Measurements from ENCODE around the gene TRAPPC10. TPM values are rescaled to one million over a fixed set of nuclear protein-coding genes. Genes with fewer than 3 reads are reported as not detected.

Gene TRAPPC10
- total and polyA plus RNA-seq, 10 of the 15 experiments (the other 5 are each of a cell fraction or from before 2014, with no cell fraction given) = 1.1 to 39.6 (median 28.2) TPM

DNA sequence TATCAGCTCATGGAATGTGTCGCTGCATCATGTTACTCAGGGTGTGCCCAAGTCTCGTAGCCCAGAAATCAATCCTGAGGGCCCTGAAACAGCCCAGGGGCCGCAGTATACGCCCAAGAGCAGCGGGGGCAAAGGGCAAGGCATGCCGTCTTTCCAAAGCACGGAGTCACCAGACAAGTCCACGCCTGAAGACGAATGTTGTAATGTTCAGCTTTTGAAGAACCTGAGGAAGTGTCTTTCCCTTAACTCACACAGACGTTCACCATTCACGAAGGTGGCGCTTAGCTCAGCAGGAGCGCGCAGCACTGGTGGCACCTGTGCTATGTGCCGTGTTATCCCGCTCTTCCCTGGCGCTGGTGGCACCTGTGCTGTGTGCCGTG lies 76.3 kb downstream of the TRAPPC10 start:
- H3K36me3 ChIP-seq (ENCODE audit: control insufficient read depth in 2 of 2, insufficient read depth in 2 of 2, low read length in 1 of 2) = peaks cover 22 to 42% of the 10 kb centered on the region in 2 experiments; a peak in 3 of 4 replicates
- TF ChIP-seq, protein P1, sequence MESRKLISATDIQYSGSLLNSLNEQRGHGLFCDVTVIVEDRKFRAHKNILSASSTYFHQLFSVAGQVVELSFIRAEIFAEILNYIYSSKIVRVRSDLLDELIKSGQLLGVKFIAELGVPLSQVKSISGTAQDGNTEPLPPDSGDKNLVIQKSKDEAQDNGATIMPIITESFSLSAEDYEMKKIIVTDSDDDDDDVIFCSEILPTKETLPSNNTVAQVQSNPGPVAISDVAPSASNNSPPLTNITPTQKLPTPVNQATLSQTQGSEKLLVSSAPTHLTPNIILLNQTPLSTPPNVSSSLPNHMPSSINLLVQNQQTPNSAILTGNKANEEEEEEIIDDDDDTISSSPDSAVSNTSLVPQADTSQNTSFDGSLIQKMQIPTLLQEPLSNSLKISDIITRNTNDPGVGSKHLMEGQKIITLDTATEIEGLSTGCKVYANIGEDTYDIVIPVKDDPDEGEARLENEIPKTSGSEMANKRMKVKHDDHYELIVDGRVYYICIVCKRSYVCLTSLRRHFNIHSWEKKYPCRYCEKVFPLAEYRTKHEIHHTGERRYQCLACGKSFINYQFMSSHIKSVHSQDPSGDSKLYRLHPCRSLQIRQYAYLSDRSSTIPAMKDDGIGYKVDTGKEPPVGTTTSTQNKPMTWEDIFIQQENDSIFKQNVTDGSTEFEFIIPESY (IDR thresholded peaks at IDR 0.05) = no peak
- no peak for TF ChIP-seq ASH2L (IDR thresholded peaks at IDR 0.05; ENCODE audit: borderline replicate concordance, low read depth)
- no peak for TF ChIP-seq STAT1 (conservative IDR thresholded peaks at IDR 0.05)
- TF ChIP-seq SIN3A (IDR thresholded peaks at IDR 0.05; ENCODE audit: low read depth, low read length) = no peak
- no peak for TF ChIP-seq RELA (IDR thresholded peaks at IDR 0.05; ENCODE audit: borderline replicate concordance, partially characterized antibody)
- TF ChIP-seq RUNX3 (IDR thresholded peaks at IDR 0.05; ENCODE audit: low read length) = no peak
- no peak for TF ChIP-seq ZBTB11 (CRISPR knock-in tag; IDR thresholded peaks at IDR 0.05)
- no peak for TF ChIP-seq YBX1 (IDR thresholded peaks at IDR 0.05)
- no peak for TF ChIP-seq SIX5 (IDR thresholded peaks at IDR 0.05; ENCODE audit: low read depth, low read length, severe bottlenecking)
- TF ChIP-seq RFX5 (IDR thresholded peaks at IDR 0.05; ENCODE audit: low read depth, low read length) = no peak
- no peak for TF ChIP-seq PML (IDR thresholded peaks at IDR 0.05; ENCODE audit: low read length)
- WGBS (ENCODE audit: insufficient coverage, insufficient replicate concordance, low lambda C conversion rate, missing lambda C conversion rate) = 99% methylated on average over 18 of the region's 18 CpGs
- no peak overlapping the region for H3K4me3 ChIP-seq
- in situ Hi-C loops (cut with MboI) (no loop called here), intact Hi-C loops (cut with micrococcal nuclease; ENCODE audit: unreplicated experiment) (no loop called here)
- ATAC-seq (no peak), FAIRE-seq (no peak), DNase-seq (ENCODE audit: low read depth, low spot score) (no peak)
- H3K79me2 ChIP-seq (ENCODE audit: control insufficient read depth, insufficient read depth, low read length) = no peaks in the 10 kb centered on the region
- H3K27me3 ChIP-seq (replicated peaks in 1 of 2; ENCODE audit: control insufficient read depth in 2 of 2, insufficient read depth in 2 of 2, low read length in 1 of 2) = no peaks in the 10 kb centered on the region
- H4K20me1 ChIP-seq (ENCODE audit: control insufficient read depth, insufficient read depth) = peaks cover 5% of the 10 kb centered on the region; the same call in 1 of the 2 replicates
- ChIA-PET POLR2A (no interaction called here), CTCF (no interaction called here), SMC1A (ENCODE audit: uncharacterized antibody, unreplicated experiment) (no interaction called here), RAD21 (ENCODE audit: unreplicated experiment) (interaction anchor here (0.6 kb wide), 1 partner anchor 222 kb away, joined by 3 read pairs; no protein-coding TSS in a partner anchor)
- H2AFZ ChIP-seq (ENCODE audit: control insufficient read depth, low read depth, low read length) = no peak overlapping the region
- no peaks in the 10 kb centered on the region for H3K9me3 ChIP-seq (replicated peaks; ENCODE audit: control insufficient read depth, insufficient read depth, low read length)
- H3K27ac ChIP-seq (ENCODE audit: control insufficient read depth, insufficient read depth) = no peak overlapping the region
- no peak overlapping the region for H3K9ac ChIP-seq (ENCODE audit: control insufficient read depth, insufficient read depth, low read length)
- H3K4me2 ChIP-seq (ENCODE audit: control insufficient read depth, insufficient read depth) = no peak overlapping the region
- no peaks in the 10 kb centered on the region for H3K4me1 ChIP-seq (ENCODE audit: control insufficient read depth, insufficient read depth, low read length)
- BruUV-seq (replicated peaks) = no TSS peak

All from GM12878 (cell line).